ENCODE measurements around the gene FLG2.
"Not testable (repeated sequence)": the region's sequence is repeated elsewhere in the genome, so short reads cannot be mapped to it uniquely, and the experiment has no call there.

The FLG2 gene

DNA sequence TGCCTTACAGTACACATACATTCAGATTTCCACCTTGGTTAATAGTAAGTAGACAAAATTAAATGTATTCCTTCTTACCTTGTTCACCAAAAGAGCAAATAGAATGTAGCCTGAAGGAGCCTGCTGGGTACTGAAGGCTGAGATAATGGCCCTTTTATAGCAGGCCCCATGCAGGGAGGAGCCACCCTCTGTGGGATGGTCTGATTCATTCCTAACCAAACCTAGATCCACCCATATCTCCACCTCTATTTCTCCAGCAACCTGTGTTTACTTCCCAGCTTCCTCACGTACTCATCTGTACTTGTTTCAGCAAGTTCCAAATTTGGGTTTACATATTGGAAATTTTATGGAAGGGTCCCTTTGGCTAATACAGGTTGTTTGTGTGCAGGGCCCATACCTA, 34.7 kb downstream of the FLG2 start, which contains the start of gene FLG:
TSS of gene FLG (minus strand) at position 129 of the 400 bp plus-strand sequence. CDS start 9,783 bp downstream, outside the sequence.
- Histone ChIP-seq H3K27ac (ENCODE audit: low read depth, low read length) (no peak within 1 kb of the TSS), H3K27me3 (ENCODE audit: control insufficient read depth in 5 of 5, insufficient read depth in 4 of 5, low read length in 5 of 5) (no peaks in the 10 kb centered on the region)

DNA sequence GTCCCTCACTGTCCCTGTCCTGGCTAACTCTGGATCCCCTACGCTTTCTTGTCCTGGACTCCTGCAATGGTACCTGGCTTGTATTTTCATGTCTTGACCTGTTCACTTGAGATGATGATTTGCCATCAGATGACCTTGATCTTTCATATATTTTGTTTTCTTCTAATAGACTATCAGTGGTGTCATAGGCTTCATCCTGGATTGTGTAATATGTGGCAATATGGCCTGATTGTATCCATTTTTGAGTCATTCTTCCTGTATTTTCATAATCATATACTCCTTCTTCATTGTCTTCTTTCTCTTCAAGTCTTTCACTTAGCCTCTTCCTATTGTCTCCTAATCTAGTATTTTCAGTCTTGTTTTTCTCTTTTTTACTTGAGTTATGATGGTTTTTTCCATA, 45.8 kb downstream of the FLG2 start:
- no peak overlapping the region for H3K4me3 ChIP-seq (ENCODE audit: low read depth in 1 of 5, low read length in 5 of 5)
- peaks cover 0 to 27% (median 16%) of the 10 kb centered on the region in 5 donors for H3K9me3 ChIP-seq (ENCODE audit: control insufficient read depth in 5 of 5, low read length in 5 of 5)
- peaks cover 0 to 3% (median 0%) of the 10 kb centered on the region in 5 donors for H3K36me3 ChIP-seq (ENCODE audit: control insufficient read depth in 5 of 5, insufficient read depth in 5 of 5, low read length in 5 of 5)
- H3K9ac ChIP-seq (ENCODE audit: low read length in 5 of 5), result no peak overlapping the region
- no peaks in the 10 kb centered on the region for H3K27me3 ChIP-seq (ENCODE audit: control insufficient read depth in 5 of 5, insufficient read depth in 4 of 5, low read length in 5 of 5)
- H3K4me1 ChIP-seq (ENCODE audit: control insufficient read depth in 5 of 5, insufficient read depth in 5 of 5, low read length in 5 of 5), result no peaks in the 10 kb centered on the region
- H3K27ac ChIP-seq (ENCODE audit: low read depth, low read length), result no peak overlapping the region

More for the DNA sequence above, 34.7 kb downstream of the FLG2 start, which contains the start of gene FLG:
- no peaks in the 10 kb centered on the region for H3K4me1 ChIP-seq (ENCODE audit: control insufficient read depth in 5 of 5, insufficient read depth in 5 of 5, low read length in 5 of 5)
- H3K4me3 ChIP-seq (ENCODE audit: low read depth in 1 of 5, low read length in 5 of 5), result no peak within 1 kb of the TSS
- no peak within 1 kb of the TSS for H3K9ac ChIP-seq (ENCODE audit: low read length in 5 of 5)
- no peaks in the 10 kb centered on the region for H3K9me3 ChIP-seq (ENCODE audit: control insufficient read depth in 5 of 5, low read length in 5 of 5)
- no peaks in the 10 kb centered on the region for H3K36me3 ChIP-seq (ENCODE audit: control insufficient read depth in 5 of 5, insufficient read depth in 5 of 5, low read length in 5 of 5)

DNA sequence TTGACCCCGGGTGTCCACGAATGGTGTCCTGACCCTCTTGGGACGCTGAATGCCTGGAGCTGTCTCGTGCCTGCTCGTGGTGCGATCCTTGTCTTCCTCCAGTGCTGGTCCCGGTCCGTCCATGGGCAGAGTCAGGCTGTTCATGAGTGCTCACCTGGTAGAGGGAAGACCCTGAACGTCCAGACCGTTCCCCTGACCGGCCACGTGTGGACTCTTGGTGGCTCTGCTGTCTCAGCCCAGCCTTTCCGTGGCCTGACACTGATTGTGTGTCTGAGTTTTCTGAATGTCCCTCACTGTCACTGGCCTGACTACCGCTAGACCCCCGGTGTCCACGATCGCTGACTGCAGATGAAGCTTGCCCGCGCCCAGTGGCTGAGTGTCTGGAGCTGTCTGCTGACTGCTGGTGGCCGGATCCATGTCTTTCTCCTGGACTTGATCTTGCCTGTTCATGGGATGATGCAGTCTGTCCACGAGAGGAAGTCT, 46.4 kb downstream of the FLG2 start:
- Histone ChIP-seq H3K36me3 (ENCODE audit: control insufficient read depth in 5 of 5, insufficient read depth in 5 of 5, low read length in 5 of 5) (peaks cover 0 to 3% (median 0%) of the 10 kb centered on the region in 5 donors), H3K4me1 (ENCODE audit: control insufficient read depth in 5 of 5, insufficient read depth in 5 of 5, low read length in 5 of 5) (no peaks in the 10 kb centered on the region), H3K27ac (ENCODE audit: low read depth, low read length) (no peak overlapping the region), H3K27me3 (ENCODE audit: control insufficient read depth in 5 of 5, insufficient read depth in 4 of 5, low read length in 5 of 5) (no peaks in the 10 kb centered on the region), H3K9me3 (ENCODE audit: control insufficient read depth in 5 of 5, low read length in 5 of 5) (peaks cover 0 to 31% (median 16%) of the 10 kb centered on the region in 5 donors), H3K4me3 (ENCODE audit: low read depth in 1 of 5, low read length in 5 of 5) (no peak overlapping the region), H3K9ac (ENCODE audit: low read length in 5 of 5) (no peak overlapping the region)

GRCh38 chr1:152312169-152312568, 47.6 kb downstream of the FLG2 start:
- H3K36me3 ChIP-seq (ENCODE audit: control insufficient read depth in 5 of 5, insufficient read depth in 5 of 5, low read length in 5 of 5); H3K4me1 ChIP-seq (ENCODE audit: control insufficient read depth in 5 of 5, insufficient read depth in 5 of 5, low read length in 5 of 5); H3K27me3 ChIP-seq (ENCODE audit: control insufficient read depth in 5 of 5, insufficient read depth in 4 of 5, low read length in 5 of 5); H3K27ac ChIP-seq (ENCODE audit: low read depth, low read length); H3K9ac ChIP-seq (ENCODE audit: low read length in 5 of 5); H3K4me3 ChIP-seq (ENCODE audit: low read depth in 1 of 5, low read length in 5 of 5): not testable (repeated sequence)
- peaks cover 0 to 36% (median 17%) of the 10 kb centered on the region in 5 donors for H3K9me3 ChIP-seq (ENCODE audit: control insufficient read depth in 5 of 5, low read length in 5 of 5)

DNA sequence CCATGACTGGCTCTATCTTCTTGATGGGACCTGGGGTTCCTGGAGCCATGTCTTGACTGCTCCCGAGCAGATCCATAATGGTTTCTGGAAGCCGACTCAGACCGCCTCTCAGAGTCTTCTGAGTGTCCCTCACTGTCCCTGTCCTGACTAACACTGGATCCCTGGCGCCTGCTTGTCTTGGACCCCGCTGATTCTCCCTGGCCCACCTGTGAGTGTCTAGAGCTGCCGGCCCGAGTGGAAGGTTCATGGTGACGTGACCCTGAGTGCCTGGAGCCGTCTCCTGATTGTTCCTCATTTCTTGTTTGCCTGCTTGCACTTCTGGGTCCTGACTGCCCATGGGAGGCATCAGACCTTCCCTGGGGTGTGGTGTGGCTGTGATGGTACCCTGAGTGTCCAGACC, 49.9 kb downstream of the FLG2 start:
- Histone ChIP-seq H3K27ac (ENCODE audit: low read depth, low read length) (no peak overlapping the region), H3K27me3 (ENCODE audit: control insufficient read depth in 5 of 5, insufficient read depth in 4 of 5, low read length in 5 of 5) (no peaks in the 10 kb centered on the region), H3K4me1 (ENCODE audit: control insufficient read depth in 5 of 5, insufficient read depth in 5 of 5, low read length in 5 of 5) (no peaks in the 10 kb centered on the region), H3K9me3 (ENCODE audit: control insufficient read depth in 5 of 5, low read length in 5 of 5) (peaks cover 0 to 37% (median 18%) of the 10 kb centered on the region in 5 donors), H3K9ac (ENCODE audit: low read length in 5 of 5) (no peak overlapping the region), H3K4me3 (ENCODE audit: low read depth in 1 of 5, low read length in 5 of 5) (no peak overlapping the region), H3K36me3 (ENCODE audit: control insufficient read depth in 5 of 5, insufficient read depth in 5 of 5, low read length in 5 of 5) (peaks cover 0 to 3% (median 0%) of the 10 kb centered on the region in 5 donors)

GRCh38 chr1:152309320-152309901, 50.4 kb downstream of the FLG2 start:
- H3K9ac ChIP-seq (ENCODE audit: low read length in 5 of 5); H3K4me3 ChIP-seq (ENCODE audit: low read depth in 1 of 5, low read length in 5 of 5); H3K36me3 ChIP-seq (ENCODE audit: control insufficient read depth in 5 of 5, insufficient read depth in 5 of 5, low read length in 5 of 5); H3K4me1 ChIP-seq (ENCODE audit: control insufficient read depth in 5 of 5, insufficient read depth in 5 of 5, low read length in 5 of 5); H3K27me3 ChIP-seq (ENCODE audit: control insufficient read depth in 5 of 5, insufficient read depth in 4 of 5, low read length in 5 of 5); H3K27ac ChIP-seq (ENCODE audit: low read depth, low read length): not testable (repeated sequence)
- peaks cover 0 to 41% (median 18%) of the 10 kb centered on the region in 5 donors for H3K9me3 ChIP-seq (ENCODE audit: control insufficient read depth in 5 of 5, low read length in 5 of 5)

- not testable (repeated sequence) for H3K36me3 ChIP-seq (ENCODE audit: control insufficient read depth in 5 of 5, insufficient read depth in 5 of 5, low read length in 5 of 5); H3K27ac ChIP-seq (ENCODE audit: low read depth, low read length); H3K27me3 ChIP-seq (ENCODE audit: control insufficient read depth in 5 of 5, insufficient read depth in 4 of 5, low read length in 5 of 5); H3K4me1 ChIP-seq (ENCODE audit: control insufficient read depth in 5 of 5, insufficient read depth in 5 of 5, low read length in 5 of 5); H3K4me3 ChIP-seq (ENCODE audit: low read depth in 1 of 5, low read length in 5 of 5); H3K9ac ChIP-seq (ENCODE audit: low read length in 5 of 5)
- peaks cover 0 to 46% (median 22%) of the 10 kb centered on the region in 5 donors for H3K9me3 ChIP-seq (ENCODE audit: control insufficient read depth in 5 of 5, low read length in 5 of 5)
These were observed 51.0 kb downstream of the FLG2 start for GRCh38 chr1:152308758-152309157.

- H3K9me3 ChIP-seq (ENCODE audit: control insufficient read depth in 5 of 5, low read length in 5 of 5), result peaks cover 0 to 45% (median 20%) of the 10 kb centered on the region in 5 donors
- not testable (repeated sequence) for H3K4me1 ChIP-seq (ENCODE audit: control insufficient read depth in 5 of 5, insufficient read depth in 5 of 5, low read length in 5 of 5); H3K9ac ChIP-seq (ENCODE audit: low read length in 5 of 5); H3K27me3 ChIP-seq (ENCODE audit: control insufficient read depth in 5 of 5, insufficient read depth in 4 of 5, low read length in 5 of 5); H3K27ac ChIP-seq (ENCODE audit: low read depth, low read length); H3K4me3 ChIP-seq (ENCODE audit: low read depth in 1 of 5, low read length in 5 of 5); H3K36me3 ChIP-seq (ENCODE audit: control insufficient read depth in 5 of 5, insufficient read depth in 5 of 5, low read length in 5 of 5)
These were observed 51.8 kb downstream of the FLG2 start for GRCh38 chr1:152307970-152308369.

DNA sequence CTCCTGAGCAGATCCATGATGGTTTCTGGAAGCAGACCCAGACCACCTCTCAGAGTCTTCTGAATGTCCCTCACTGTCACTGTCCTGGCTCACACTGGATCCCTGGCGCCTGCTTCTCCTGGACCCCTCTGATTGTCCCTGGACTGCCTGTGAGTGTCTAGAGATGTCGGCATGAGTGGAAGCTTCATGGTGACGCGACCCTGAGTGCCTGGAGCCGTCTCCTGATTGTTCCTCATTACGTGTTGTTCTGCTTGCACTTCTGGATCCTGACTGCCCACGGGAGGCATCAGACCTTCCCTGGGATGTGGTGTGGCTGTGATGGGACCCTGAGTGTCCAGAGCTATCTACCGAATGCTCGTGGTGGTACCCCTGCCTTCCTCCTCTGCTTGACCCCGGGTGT, 53.7 kb downstream of the FLG2 start:
- H3K4me1 ChIP-seq (ENCODE audit: control insufficient read depth in 5 of 5, insufficient read depth in 5 of 5, low read length in 5 of 5); H3K27ac ChIP-seq (ENCODE audit: low read depth, low read length); H3K9ac ChIP-seq (ENCODE audit: low read length in 5 of 5); H3K27me3 ChIP-seq (ENCODE audit: control insufficient read depth in 5 of 5, insufficient read depth in 4 of 5, low read length in 5 of 5); H3K4me3 ChIP-seq (ENCODE audit: low read depth in 1 of 5, low read length in 5 of 5): not testable (repeated sequence)
- H3K36me3 ChIP-seq (ENCODE audit: control insufficient read depth in 5 of 5, insufficient read depth in 5 of 5, low read length in 5 of 5), result peaks cover 0 to 11% (median 0%) of the 10 kb centered on the region in 5 donors
- H3K9me3 ChIP-seq (ENCODE audit: control insufficient read depth in 5 of 5, low read length in 5 of 5), result peaks cover 0 to 43% (median 20%) of the 10 kb centered on the region in 5 donors

- H3K36me3 ChIP-seq (ENCODE audit: control insufficient read depth in 5 of 5, insufficient read depth in 5 of 5, low read length in 5 of 5); H3K27ac ChIP-seq (ENCODE audit: low read depth, low read length); H3K27me3 ChIP-seq (ENCODE audit: control insufficient read depth in 5 of 5, insufficient read depth in 4 of 5, low read length in 5 of 5); H3K4me3 ChIP-seq (ENCODE audit: low read depth in 1 of 5, low read length in 5 of 5); H3K4me1 ChIP-seq (ENCODE audit: control insufficient read depth in 5 of 5, insufficient read depth in 5 of 5, low read length in 5 of 5); H3K9ac ChIP-seq (ENCODE audit: low read length in 5 of 5): not testable (repeated sequence)
- peaks cover 0 to 33% (median 19%) of the 10 kb centered on the region in 5 donors for H3K9me3 ChIP-seq (ENCODE audit: control insufficient read depth in 5 of 5, low read length in 5 of 5)
These were observed 55.0 kb downstream of the FLG2 start for GRCh38 chr1:152304773-152305172.

All from subcutaneous abdominal adipose tissue (tissue), 5 donors.